Memory B cell (primary cell): Measurements from ENCODE around the gene ZNF750.
"Not testable (repeated sequence)": the region's sequence is repeated elsewhere in the genome, so short reads cannot be mapped to it uniquely, and the experiment has no call there.

Source experiments
- ATAC-seq: fragments of 150-1000 bp; cut with Tn5 transposase; 2 replicates; pipeline ENCODE4 v1.10.0; 2021; ENCODE audit warnings: low read depth, mild to moderate bottlenecking, moderate library complexity
- DNase-seq, 2 donors: peaks; one replicate each; pipeline ENCODE4 v3.0.0; 2022; ENCODE audit warnings: low spot score in 2 of 2
- H3K27ac Mint-ChIP-seq: one replicate; pipeline ENCODE4 v1.8.0; 2022; ENCODE audit warnings: mild to moderate bottlenecking, moderate library complexity, mixed read lengths
- H3K27me3 Mint-ChIP-seq: one replicate; pipeline ENCODE4 v1.8.0; 2022; ENCODE audit warnings: mixed read lengths
- H3K36me3 Mint-ChIP-seq: one replicate; pipeline ENCODE4 v1.8.0; 2022; ENCODE audit warnings: mild to moderate bottlenecking, mixed read lengths
- H3K4me1 Mint-ChIP-seq: one replicate; pipeline ENCODE4 v1.8.0; 2022; ENCODE audit warnings: mixed read lengths
- H3K4me3 Mint-ChIP-seq: one replicate; pipeline ENCODE4 v1.8.0; 2022; ENCODE audit warnings: mild to moderate bottlenecking, moderate library complexity, mixed read lengths
- H3K9me3 Mint-ChIP-seq: one replicate; pipeline ENCODE4 v1.8.0; 2022; ENCODE audit warnings: mixed read lengths

ZNF750 gene

DNA sequence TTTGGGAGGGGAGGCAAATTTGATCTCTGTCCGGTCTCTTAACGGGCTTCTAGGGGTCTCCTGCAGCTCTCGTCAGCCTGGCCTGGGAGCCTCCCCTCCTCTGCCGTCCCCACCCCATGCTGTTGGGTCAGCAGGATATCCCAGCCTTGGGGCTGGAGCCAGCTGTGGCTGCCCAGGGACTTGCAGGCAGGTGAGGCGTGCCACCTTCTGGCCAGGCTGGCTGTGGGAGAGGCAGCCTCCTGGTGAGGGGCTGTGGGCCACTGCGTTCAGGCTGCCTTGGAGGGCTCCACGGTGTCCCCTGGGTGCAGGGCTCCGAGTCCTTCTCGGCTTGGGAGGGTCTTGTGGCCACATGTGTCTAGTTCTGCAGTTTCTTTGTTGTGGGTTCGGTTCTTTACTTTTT lies 53.4 kb downstream of the ZNF750 start:
- no peaks in the 10 kb centered on the region for H3K27me3 Mint-ChIP-seq
- H3K9me3 Mint-ChIP-seq, result no peaks in the 10 kb centered on the region
- H3K4me1 Mint-ChIP-seq, result peaks cover 3% of the 10 kb centered on the region
- peaks cover 9% of the 10 kb centered on the region for H3K36me3 Mint-ChIP-seq
- ATAC-seq (no peak), DNase-seq (no peak)
- no peak overlapping the region for H3K27ac Mint-ChIP-seq
- no peak overlapping the region for H3K4me3 Mint-ChIP-seq

- not testable (repeated sequence) for ATAC-seq, DNase-seq, H3K4me3 Mint-ChIP-seq, H3K36me3 Mint-ChIP-seq, H3K27ac Mint-ChIP-seq, H3K4me1 Mint-ChIP-seq, H3K9me3 Mint-ChIP-seq, H3K27me3 Mint-ChIP-seq
Observed at GRCh38 chr17:82785581-82785980, 54.2 kb downstream of the ZNF750 start.

DNA sequence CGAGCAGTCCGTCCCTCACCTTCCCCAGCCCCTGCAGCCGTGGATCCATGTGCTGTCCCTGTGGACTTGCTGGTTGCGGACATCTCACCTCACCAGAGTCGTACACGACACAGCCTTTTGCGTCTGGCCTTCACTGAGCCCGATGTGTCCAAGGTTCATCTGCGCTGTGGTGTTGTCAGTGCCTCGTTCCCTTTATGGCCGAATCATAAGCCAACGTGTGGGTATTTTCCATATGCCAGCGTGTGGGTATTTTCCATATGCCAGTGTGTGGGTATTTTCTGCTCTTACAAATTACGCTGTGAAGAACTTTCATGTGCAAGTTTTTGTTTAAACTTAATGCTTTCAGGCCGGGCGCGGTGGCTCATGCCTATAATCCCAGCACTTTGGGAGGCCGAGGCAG lies 56.3 kb downstream of the ZNF750 start:
- peaks cover 3% of the 10 kb centered on the region for H3K4me1 Mint-ChIP-seq
- no peak overlapping the region for H3K4me3 Mint-ChIP-seq
- no peak overlapping the region for H3K27ac Mint-ChIP-seq
- H3K27me3 Mint-ChIP-seq, result no peaks in the 10 kb centered on the region
- no peak for DNase-seq
- no peaks in the 10 kb centered on the region for H3K9me3 Mint-ChIP-seq
- ATAC-seq, result no peak
- H3K36me3 Mint-ChIP-seq, result peaks cover 5% of the 10 kb centered on the region

- Mint-ChIP-seq H3K36me3 (peaks cover 5% of the 10 kb centered on the region), H3K4me1 (peaks cover 3% of the 10 kb centered on the region), H3K27me3 (no peaks in the 10 kb centered on the region), H3K9me3 (no peaks in the 10 kb centered on the region), H3K27ac (no peak overlapping the region), H3K4me3 (no peak overlapping the region)
- DNase-seq (no peak), ATAC-seq (no peak)
Observed at GRCh38 chr17:82782657-82783207, 57.1 kb downstream of the ZNF750 start.

DNA sequence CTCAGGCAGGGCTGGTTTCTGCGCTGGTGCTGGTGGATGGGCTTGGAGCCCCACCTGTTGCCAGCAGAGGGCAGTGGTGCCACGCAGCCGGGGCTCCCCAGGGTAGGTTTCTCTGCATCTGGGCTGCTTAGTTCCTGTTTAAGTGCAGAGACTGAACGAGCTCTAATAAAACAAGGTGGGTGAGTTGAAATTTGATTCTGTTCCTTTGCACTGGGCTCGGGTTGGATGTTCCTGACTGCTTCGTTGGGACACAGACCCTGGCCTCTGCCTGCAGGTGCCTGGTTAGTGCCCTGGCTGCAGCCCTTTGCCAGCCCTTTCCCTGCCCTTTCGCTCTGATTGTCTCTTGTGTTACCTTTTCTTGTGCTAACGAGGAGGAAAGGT lies 57.9 kb downstream of the ZNF750 start:
- no peaks in the 10 kb centered on the region for H3K9me3 Mint-ChIP-seq
- peaks cover 9% of the 10 kb centered on the region for H3K36me3 Mint-ChIP-seq
- ATAC-seq (peak; percentile 100), DNase-seq (peak; percentile 92 to 93)
- H3K27me3 Mint-ChIP-seq, result no peaks in the 10 kb centered on the region
- peaks cover 8% of the 10 kb centered on the region for H3K4me1 Mint-ChIP-seq
- no peak overlapping the region for H3K4me3 Mint-ChIP-seq
- no peak overlapping the region for H3K27ac Mint-ChIP-seq

- DNase-seq (no peak), ATAC-seq (no peak)
- H3K4me3 Mint-ChIP-seq, result no peak overlapping the region
- H3K4me1 Mint-ChIP-seq, result peaks cover 12% of the 10 kb centered on the region
- no peaks in the 10 kb centered on the region for H3K27me3 Mint-ChIP-seq
- H3K27ac Mint-ChIP-seq, result no peak overlapping the region
- no peaks in the 10 kb centered on the region for H3K9me3 Mint-ChIP-seq
- peaks cover 9% of the 10 kb centered on the region for H3K36me3 Mint-ChIP-seq
Observed at GRCh38 chr17:82780971-82781893, 58.6 kb downstream of the ZNF750 start.

DNA sequence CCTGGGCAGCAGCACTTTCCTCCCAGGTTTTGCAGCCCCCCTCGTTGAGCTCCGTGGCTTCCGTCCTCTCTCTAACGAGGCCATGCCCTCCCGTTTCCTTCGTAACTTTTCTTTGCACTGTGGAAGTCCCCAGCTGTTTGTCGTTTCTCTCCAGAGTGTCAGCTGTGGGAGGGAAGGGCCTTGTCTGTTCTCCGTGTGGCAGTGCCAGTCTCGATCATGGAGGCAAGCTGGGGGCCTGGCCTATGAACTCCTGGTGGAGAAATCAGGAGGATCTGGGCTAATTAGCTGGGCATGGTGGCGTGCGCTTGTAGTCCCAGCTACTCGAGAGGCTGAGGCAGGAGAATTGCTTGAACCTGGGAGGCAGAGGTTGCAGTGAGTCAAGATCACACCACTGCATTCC lies 59.6 kb downstream of the ZNF750 start:
- DNase-seq (no peak), ATAC-seq (no peak)
- Mint-ChIP-seq H3K4me1 (peaks cover 16% of the 10 kb centered on the region), H3K27ac (no peak overlapping the region), H3K27me3 (no peaks in the 10 kb centered on the region), H3K4me3 (no peak overlapping the region), H3K9me3 (no peaks in the 10 kb centered on the region), H3K36me3 (peaks cover 9% of the 10 kb centered on the region)

DNA sequence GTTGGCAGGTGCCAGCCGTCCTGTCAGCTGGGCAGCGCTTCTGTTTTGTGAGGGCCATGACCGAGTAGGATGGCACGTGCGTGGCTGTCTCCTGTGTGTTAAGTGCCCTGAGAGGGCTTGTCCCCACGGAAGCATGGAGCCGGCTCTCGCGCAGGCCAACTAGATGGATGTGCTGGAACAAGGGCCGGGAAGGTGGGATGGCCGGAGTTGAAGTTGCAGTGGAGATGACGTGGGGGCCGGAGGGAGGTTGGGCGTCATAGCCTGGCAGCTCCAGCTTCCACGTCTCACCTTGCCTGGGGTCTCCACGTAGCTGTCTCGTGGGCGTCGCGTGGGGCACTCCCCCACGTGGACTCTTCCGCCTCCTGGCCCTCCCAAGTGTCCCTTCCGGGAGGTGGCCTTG lies 60.3 kb downstream of the ZNF750 start:
- DNase-seq, result no peak
- ATAC-seq, result no peak
- H3K27ac Mint-ChIP-seq, result no peak overlapping the region
- H3K9me3 Mint-ChIP-seq, result no peaks in the 10 kb centered on the region
- no peaks in the 10 kb centered on the region for H3K27me3 Mint-ChIP-seq
- no peak overlapping the region for H3K4me3 Mint-ChIP-seq
- H3K36me3 Mint-ChIP-seq, result peaks cover 9% of the 10 kb centered on the region
- peaks cover 16% of the 10 kb centered on the region for H3K4me1 Mint-ChIP-seq
